PC-9 (cell line): Measurements from ENCODE around the gene S100PBP.

Source experiments
- CTCF ChIP-seq: fragments of 200-600 bp; sonication (generic); conservative IDR thresholded peaks from 2 replicates; pipeline ENCODE4 v1.6.1; 2017; ENCODE audit warnings: mixed run types, antibody characterized with exemption, mild to moderate bottlenecking, moderate library complexity
- EZH2 ChIP-seq: fragments of 200-600 bp; sonication (generic); IDR thresholded peaks from 2 replicates; pipeline ENCODE4 v1.8.0; 2017; ENCODE audit warnings: antibody characterized with exemption, low read depth

- TF ChIP-seq CTCF: no peak
- no peak for TF ChIP-seq EZH2
Measured at GRCh38 chr1:32801096-32801715, 16.2 kb upstream of the S100PBP start.
